Activated CD4-positive, alpha-beta T cell treated with anti-CD3 and anti-CD28 coated beads for 24 hours (primary cell): ENCODE measurements around the gene AGPAT4.

Experiments
- DNase-seq, 2 donors: peaks; one replicate each; pipeline ENCODE4 v3.0.0-alpha.2; 2020; ENCODE audit warnings: low read depth in 2 of 2

The AGPAT4 gene

GRCh38 chr6:161255518-161255917 is 18.3 kb downstream of the AGPAT4 start:
- DNase-seq: no peak

- DNase-seq: no peak
Measured at GRCh38 chr6:161254464-161255253, 19.2 kb downstream of the AGPAT4 start.

- DNase-seq: no peak
Measured at GRCh38 chr6:161254126-161254463, 19.8 kb downstream of the AGPAT4 start.

- DNase-seq: no peak
Measured at GRCh38 chr6:161251345-161251744, 22.5 kb downstream of the AGPAT4 start.

GRCh38 chr6:161249327-161249726 is 24.5 kb downstream of the AGPAT4 start:
- DNase-seq: no peak

GRCh38 chr6:161246725-161247124 is 27.1 kb downstream of the AGPAT4 start:
- DNase-seq: no peak

GRCh38 chr6:161245363-161245762 is 28.5 kb downstream of the AGPAT4 start:
- no peak for DNase-seq

GRCh38 chr6:161244725-161245124 is 29.1 kb downstream of the AGPAT4 start:
- DNase-seq: no peak

- DNase-seq: no peak
Measured at GRCh38 chr6:161242779-161243693, 30.8 kb downstream of the AGPAT4 start.

GRCh38 chr6:161242113-161242512 is 31.7 kb downstream of the AGPAT4 start:
- DNase-seq: no peak

- DNase-seq: no peak
Measured at GRCh38 chr6:161239001-161239400, 34.9 kb downstream of the AGPAT4 start.

- no peak for DNase-seq
Measured at GRCh38 chr6:161238500-161238899, 35.4 kb downstream of the AGPAT4 start.

GRCh38 chr6:161238081-161238480 is 35.8 kb downstream of the AGPAT4 start:
- no peak for DNase-seq

GRCh38 chr6:161237176-161237575 is 36.7 kb downstream of the AGPAT4 start:
- DNase-seq: no peak

- no peak for DNase-seq
Measured at GRCh38 chr6:161235776-161236633, 37.9 kb downstream of the AGPAT4 start.

- no peak for DNase-seq
Measured at GRCh38 chr6:161233986-161234661, 39.7 kb downstream of the AGPAT4 start.

- DNase-seq: no peak
Measured at GRCh38 chr6:161232467-161232866, 41.4 kb downstream of the AGPAT4 start.

GRCh38 chr6:161232010-161232409 is 41.9 kb downstream of the AGPAT4 start:
- DNase-seq: no peak

- no peak for DNase-seq
Measured at GRCh38 chr6:161230339-161230738, 43.5 kb downstream of the AGPAT4 start.

- no peak for DNase-seq
Measured at GRCh38 chr6:161228921-161229591, 44.8 kb downstream of the AGPAT4 start.

GRCh38 chr6:161228096-161228495 is 45.8 kb downstream of the AGPAT4 start:
- no peak for DNase-seq
